H9 (cell line): Measurements from ENCODE around the gene MRPS15. TPM values are rescaled to one million over a fixed set of nuclear protein-coding genes. Genes with fewer than 3 reads are reported as not detected.

ENCODE experiments used
- DNase-seq: peaks from one replicate; pipeline ENCODE4 v3.0.0-alpha.2; 2017
- H2AFZ ChIP-seq: one replicate; pipeline ENCODE4 v1.6.1; 2013; ENCODE audit warnings: mild to moderate bottlenecking, low read length, control low read depth, moderate library complexity
- H2AK5ac ChIP-seq: 2 replicates; pipeline ENCODE4 v1.6.1; 2013; ENCODE audit warnings: low read length, control low read depth, mixed read lengths; ENCODE audit not compliant: insufficient read length
- H2BK120ac ChIP-seq: one replicate; pipeline ENCODE4 v1.6.1; 2013; ENCODE audit warnings: low read depth, mild to moderate bottlenecking, low read length, control low read depth, inconsistent platforms; ENCODE audit not compliant: poor library complexity, severe bottlenecking
- H2BK12ac ChIP-seq: 2 replicates; pipeline ENCODE4 v1.6.1; 2013; ENCODE audit warnings: low read length, control low read depth, mixed read lengths, low read depth; ENCODE audit not compliant: insufficient read length
- H2BK15ac ChIP-seq: 2 replicates; pipeline ENCODE4 v1.6.1; 2013; ENCODE audit warnings: low read depth, low read length, control low read depth
- H2BK20ac ChIP-seq: one replicate; pipeline ENCODE4 v1.6.1; 2013; ENCODE audit warnings: low read depth, mild to moderate bottlenecking, low read length, control low read depth, inconsistent platforms; ENCODE audit not compliant: poor library complexity, severe bottlenecking
- H2BK5ac ChIP-seq: 2 replicates; pipeline ENCODE4 v1.6.1; 2013; ENCODE audit warnings: low read length, control low read depth, mixed read lengths; ENCODE audit not compliant: insufficient read length
- H3K14ac ChIP-seq: 2 replicates; pipeline ENCODE4 v1.6.1; 2013; ENCODE audit warnings: low read length, control low read depth; ENCODE audit not compliant: insufficient read depth
- H3K18ac ChIP-seq: 2 replicates; pipeline ENCODE4 v1.6.1; 2013; ENCODE audit warnings: low read depth, mild to moderate bottlenecking, mixed read lengths, low read length, control low read depth; ENCODE audit not compliant: insufficient read length
- H3K23ac ChIP-seq: 2 replicates; pipeline ENCODE4 v1.6.1; 2013; ENCODE audit warnings: low read length, control low read depth, mixed read lengths, low read depth; ENCODE audit not compliant: insufficient read length
- H3K23me2 ChIP-seq: 2 replicates; pipeline ENCODE4 v1.6.1; 2013; ENCODE audit warnings: low read depth, mild to moderate bottlenecking, mixed read lengths, low read length, control low read depth; ENCODE audit not compliant: insufficient read length, poor library complexity, severe bottlenecking
- H3K27ac ChIP-seq: 2 replicates; pipeline ENCODE4 v1.5.1; 2013; ENCODE audit warnings: low read length, control low read depth, mixed read lengths, low read depth; ENCODE audit not compliant: insufficient read length
- H3K27me3 ChIP-seq: 2 replicates; pipeline ENCODE4 v1.6.1; 2013; ENCODE audit warnings: low read length, control low read depth, inconsistent platforms; ENCODE audit not compliant: insufficient read depth
- H3K4ac ChIP-seq: 2 replicates; pipeline ENCODE4 v1.6.1; 2013; ENCODE audit warnings: low read depth, mild to moderate bottlenecking, control low read depth, inconsistent platforms, low read length, moderate library complexity
- H3K4me1 ChIP-seq: 2 replicates; pipeline ENCODE4 v1.6.1; 2013; ENCODE audit warnings: low read length, control low read depth, inconsistent platforms; ENCODE audit not compliant: insufficient read depth
- H3K4me2 ChIP-seq: 2 replicates; pipeline ENCODE4 v1.6.1; 2013; ENCODE audit warnings: low read length, control low read depth, mixed read lengths; ENCODE audit not compliant: insufficient read length, insufficient read depth
- H3K56ac ChIP-seq: 2 replicates; pipeline ENCODE4 v1.6.1; 2013; ENCODE audit warnings: low read depth, mild to moderate bottlenecking, mixed read lengths, low read length, control low read depth; ENCODE audit not compliant: insufficient read length
- H3K79me1 ChIP-seq: 2 replicates; pipeline ENCODE4 v1.6.1; 2013; ENCODE audit warnings: low read depth, mild to moderate bottlenecking, moderate library complexity, low read length, control low read depth, inconsistent platforms; ENCODE audit not compliant: insufficient read depth, poor library complexity, severe bottlenecking
- H3K79me2 ChIP-seq: 2 replicates; pipeline ENCODE4 v1.6.1; 2013; ENCODE audit warnings: low read length, control low read depth, inconsistent platforms; ENCODE audit not compliant: insufficient read depth
- H3K9ac ChIP-seq: 2 replicates; pipeline ENCODE4 v1.6.1; 2013; ENCODE audit warnings: low read length, control low read depth, mixed read lengths; ENCODE audit not compliant: insufficient read length; ENCODE audit errors: extremely low read depth
- H3K9me3 ChIP-seq: one replicate; pipeline ENCODE4 v1.6.1; 2013; ENCODE audit warnings: low read depth, low read length, inconsistent platforms; ENCODE audit not compliant: control insufficient read depth
- H3T11ph ChIP-seq: one replicate; pipeline ENCODE4 v1.6.1; 2013; ENCODE audit warnings: mild to moderate bottlenecking, low read length, control low read depth, inconsistent platforms
- H4K20me1 ChIP-seq: one replicate; pipeline ENCODE4 v1.6.1; 2013; ENCODE audit not compliant: control insufficient read depth, insufficient read length, insufficient read depth
- H4K5ac ChIP-seq: 2 replicates; pipeline ENCODE4 v1.6.1; 2013; ENCODE audit warnings: low read depth, mild to moderate bottlenecking, mixed read lengths, low read length, control low read depth; ENCODE audit not compliant: insufficient read length
- H4K8ac ChIP-seq: replicated peaks from 2 replicates; pipeline ENCODE4 v1.6.1; 2013; ENCODE audit warnings: low read length, control low read depth, mixed read lengths, low read depth; ENCODE audit not compliant: insufficient read length
- H4K91ac ChIP-seq: 2 replicates; pipeline ENCODE4 v1.6.1; 2013; ENCODE audit warnings: low read depth, mild to moderate bottlenecking, moderate library complexity, mixed read lengths, low read length, control low read depth; ENCODE audit not compliant: insufficient read length
- H3K27ac Mint-ChIP-seq, 3 experiments: 2 replicates in 2 of 3; 3 replicates in 1 of 3; pipeline ENCODE4 v1.8.0; 2020 to 2021; ENCODE audit warnings: mixed read lengths in 3 of 3, mild to moderate bottlenecking in 1 of 3, moderate library complexity in 1 of 3
- H3K27me3 Mint-ChIP-seq: 2 replicates; pipeline ENCODE4 v1.8.0; 2021; ENCODE audit warnings: low read depth, mild to moderate bottlenecking, moderate library complexity, mixed read lengths
- H3K36me3 Mint-ChIP-seq, 3 experiments: 2 replicates in 2 of 3; 3 replicates in 1 of 3; pipeline ENCODE4 v1.8.0; 2020 to 2021; ENCODE audit warnings: low read depth in 3 of 3, mixed read lengths in 3 of 3; ENCODE audit not compliant: insufficient read depth in 1 of 3
- H3K4me1 Mint-ChIP-seq, 2 experiments: 2 replicates each; pipeline ENCODE4 v1.8.0; 2020; ENCODE audit warnings: mixed read lengths in 2 of 2
- H3K4me3 Mint-ChIP-seq, 2 experiments: 2 replicates in 1 of 2; 3 replicates in 1 of 2; pipeline ENCODE4 v1.8.0; 2020 to 2021; ENCODE audit warnings: mild to moderate bottlenecking in 2 of 2, mixed read lengths in 2 of 2, moderate library complexity in 1 of 2
- H3K9me3 Mint-ChIP-seq, 2 experiments: 2 replicates in 1 of 2; 3 replicates in 1 of 2; pipeline ENCODE4 v1.8.0; 2020; ENCODE audit warnings: mild to moderate bottlenecking in 2 of 2, mixed read lengths in 2 of 2, moderate library complexity in 1 of 2
- WGBS: extraction: QIAGEN DNeasy Blood & Tissue Kit; methylation state at CpG from one replicate; pipeline ENCODE4 v1.1.7; 2013; ENCODE audit warnings: missing lambda C conversion rate, low lambda C conversion rate, mixed read lengths; ENCODE audit not compliant: insufficient read length; ENCODE audit errors: extremely low coverage; 5-methylcytosine and 5-hydroxymethylcytosine counted together
- total RNA-seq: library from RNA; stranded (reverse); gene quantifications from 2 replicates; pipeline ENCODE4 v1.2.1, GENCODE V29; 2021
- TF ChIP-seq, protein P1 (sequence below): fragments of 200-600 bp; sonication (generic); conservative IDR thresholded peaks from 3 replicates; pipeline ENCODE4 v1.8.0; 2021; ENCODE audit warnings: antibody characterized with exemption, mild to moderate bottlenecking

Gene MRPS15
- total RNA-seq, 1 experiment from 2014 or later = 111 TPM

DNA sequence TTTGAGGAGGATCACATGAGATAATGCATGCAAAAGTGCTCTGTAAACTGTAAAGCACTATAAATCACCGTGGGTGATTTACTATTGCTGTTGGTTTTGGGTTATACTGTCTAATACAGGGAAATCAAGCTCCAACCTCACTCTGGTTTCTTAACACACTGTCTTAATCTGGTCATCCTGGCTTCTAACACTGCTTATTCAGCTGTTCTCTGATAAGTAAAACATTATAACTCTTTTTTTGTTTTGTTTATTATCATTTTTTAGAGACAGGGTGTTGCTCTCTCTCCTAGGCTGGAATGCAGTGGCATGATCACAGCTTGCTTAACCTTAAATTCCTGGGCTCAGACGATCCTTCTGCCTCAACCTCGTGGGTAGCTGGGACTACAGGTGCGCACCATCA lies 44.6 kb downstream of the MRPS15 start:
- Histone ChIP-seq H2AK5ac (no peak overlapping the region), H3K79me2 (no peaks in the 10 kb centered on the region), H3K23ac (no peak overlapping the region), H3K23me2 (peaks cover 3% of the 10 kb centered on the region), H3K56ac (no peak overlapping the region), H3K27ac (no peak overlapping the region), H3K79me1 (no peaks in the 10 kb centered on the region), H3K4ac (no peak overlapping the region), H4K91ac (no peak overlapping the region), H2BK5ac (no peak overlapping the region), H3K9me3 (no peaks in the 10 kb centered on the region), H3K4me1 (no peaks in the 10 kb centered on the region), H4K20me1 (no peaks in the 10 kb centered on the region), H3K18ac (no peak overlapping the region), H2BK120ac (no peak overlapping the region), H2AFZ (no peak overlapping the region), H4K8ac (no peak overlapping the region), H2BK20ac (no peak overlapping the region), H3T11ph (no peak overlapping the region), H3K27me3 (no peaks in the 10 kb centered on the region), H2BK12ac (no peak overlapping the region), H2BK15ac (no peak overlapping the region), H4K5ac (no peak overlapping the region), H3K14ac (no peak overlapping the region), H3K4me2 (no peak overlapping the region), H3K9ac (no peak overlapping the region)
- Mint-ChIP-seq H3K27ac (no peak overlapping the region), H3K4me3 (no peak overlapping the region), H3K4me1 (peaks cover 10 to 12% of the 10 kb centered on the region in 2 experiments), H3K36me3 (peaks cover 0 to 3% (median 0%) of the 10 kb centered on the region in 3 experiments; a peak in 1 of 7 replicates), H3K27me3 (no peaks in the 10 kb centered on the region), H3K9me3 (no peaks in the 10 kb centered on the region; a peak in 1 of 5 replicates)
- no CpG with 5 or more reads among the region's 4 CpGs for WGBS
- no peak for DNase-seq
- TF ChIP-seq, protein P1, sequence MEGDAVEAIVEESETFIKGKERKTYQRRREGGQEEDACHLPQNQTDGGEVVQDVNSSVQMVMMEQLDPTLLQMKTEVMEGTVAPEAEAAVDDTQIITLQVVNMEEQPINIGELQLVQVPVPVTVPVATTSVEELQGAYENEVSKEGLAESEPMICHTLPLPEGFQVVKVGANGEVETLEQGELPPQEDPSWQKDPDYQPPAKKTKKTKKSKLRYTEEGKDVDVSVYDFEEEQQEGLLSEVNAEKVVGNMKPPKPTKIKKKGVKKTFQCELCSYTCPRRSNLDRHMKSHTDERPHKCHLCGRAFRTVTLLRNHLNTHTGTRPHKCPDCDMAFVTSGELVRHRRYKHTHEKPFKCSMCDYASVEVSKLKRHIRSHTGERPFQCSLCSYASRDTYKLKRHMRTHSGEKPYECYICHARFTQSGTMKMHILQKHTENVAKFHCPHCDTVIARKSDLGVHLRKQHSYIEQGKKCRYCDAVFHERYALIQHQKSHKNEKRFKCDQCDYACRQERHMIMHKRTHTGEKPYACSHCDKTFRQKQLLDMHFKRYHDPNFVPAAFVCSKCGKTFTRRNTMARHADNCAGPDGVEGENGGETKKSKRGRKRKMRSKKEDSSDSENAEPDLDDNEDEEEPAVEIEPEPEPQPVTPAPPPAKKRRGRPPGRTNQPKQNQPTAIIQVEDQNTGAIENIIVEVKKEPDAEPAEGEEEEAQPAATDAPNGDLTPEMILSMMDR = no peak
